ENCODE measurements around the gene TMEM54.
"Not testable (repeated sequence)": the region's sequence is repeated elsewhere in the genome, so short reads cannot be mapped to it uniquely, and the experiment has no call there.

Gene TMEM54

GRCh38 chr1:32918179-32918578, 17.0 kb upstream of the TMEM54 start:
- DNase-seq, result no peak

GRCh38 chr1:32917521-32917920, 16.3 kb upstream of the TMEM54 start:
- no peak for DNase-seq

- no peak for DNase-seq
Measured at GRCh38 chr1:32915766-32916706, 14.8 kb upstream of the TMEM54 start.

GRCh38 chr1:32910319-32910718, 9.1 kb upstream of the TMEM54 start:
- no peak for DNase-seq

- DNase-seq, result no peak
Measured at GRCh38 chr1:32907435-32907834, 6.2 kb upstream of the TMEM54 start.

- no peak for DNase-seq
Measured at GRCh38 chr1:32906654-32907053, 5.5 kb upstream of the TMEM54 start.

GRCh38 chr1:32905588-32905987, 4.4 kb upstream of the TMEM54 start:
- not testable (repeated sequence) for DNase-seq

- no peak for DNase-seq
Measured at GRCh38 chr1:32904797-32905196, 3.6 kb upstream of the TMEM54 start.

GRCh38 chr1:32903991-32904785, 3.0 kb upstream of the TMEM54 start:
- no peak for DNase-seq

GRCh38 chr1:32902535-32902920, 1.3 kb upstream of the TMEM54 start:
- DNase-seq, result no peak

- DNase-seq, result no peak
Measured at GRCh38 chr1:32901823-32902534, 790 bp upstream of the TMEM54 start.

GRCh38 chr1:32900371-32900955, 726 bp downstream of the TMEM54 start:
- DNase-seq, result no peak

GRCh38 chr1:32899586-32900296, 1.4 kb downstream of the TMEM54 start:
- no peak for DNase-seq

- no peak for DNase-seq
Measured at GRCh38 chr1:32898958-32899357, 2.2 kb downstream of the TMEM54 start.

GRCh38 chr1:32898056-32898455, 3.1 kb downstream of the TMEM54 start:
- DNase-seq, result no peak

- DNase-seq, result no peak
Measured at GRCh38 chr1:32897082-32898049, 3.8 kb downstream of the TMEM54 start.

GRCh38 chr1:32896451-32896850, 4.7 kb downstream of the TMEM54 start:
- DNase-seq, result no peak

GRCh38 chr1:32895325-32896215, 5.6 kb downstream of the TMEM54 start:
- DNase-seq, result no peak

GRCh38 chr1:32894681-32895080, 6.5 kb downstream of the TMEM54 start:
- no peak for DNase-seq

Measured in NCI-H1436 treated with DMSO at 0.1 percent for 48 hours (cell line).